Activated CD8-positive, alpha-beta memory T cell treated with anti-CD3 and anti-CD28 coated beads, Interleukin-2, amount 10 ng/mL, durations not matched to agents 7 days and 5 days (primary cell): ENCODE results near the gene VSIR. TPM values are rescaled to one million over a fixed set of nuclear protein-coding genes. Genes with fewer than 3 reads are reported as not detected.
A peak's percentile ranks its signal among the peaks of the same experiment; 100 is the strongest.

ENCODE experiments used
- ATAC-seq: fragments of 150-1000 bp; cut with Tn5 transposase; one replicate; pipeline ENCODE4 v1.10.0; 2021; ENCODE audit warnings: moderate library complexity
- CTCF ChIA-PET: fragments of 350-600 bp; sonication (Branson Sonifier 250); formaldehyde crosslinking; loops from one replicate; lab custom pipeline; 2021; ENCODE audit warnings: antibody characterized with exemption; lab: Charles Lee
- DNase-seq: peaks from one replicate; pipeline ENCODE4 v3.0.0-alpha.2; 2020
- H3K27ac Mint-ChIP-seq: one replicate; pipeline ENCODE4 v1.8.0; 2021; ENCODE audit warnings: mild to moderate bottlenecking, mixed read lengths
- H3K27me3 Mint-ChIP-seq: one replicate; pipeline ENCODE4 v1.8.0; 2021; ENCODE audit warnings: mixed read lengths
- H3K36me3 Mint-ChIP-seq: one replicate; pipeline ENCODE4 v1.8.0; 2021; ENCODE audit warnings: mild to moderate bottlenecking, mixed read lengths
- H3K4me1 Mint-ChIP-seq: one replicate; pipeline ENCODE4 v1.8.0; 2021; ENCODE audit warnings: mixed read lengths
- H3K4me3 Mint-ChIP-seq: one replicate; pipeline ENCODE4 v1.8.0; 2021; ENCODE audit warnings: mild to moderate bottlenecking, moderate library complexity, mixed read lengths
- H3K9me3 Mint-ChIP-seq: one replicate; pipeline ENCODE4 v1.8.0; 2022; ENCODE audit warnings: low read depth, mixed read lengths
- total RNA-seq, 2 experiments: library from RNA; stranded (reverse); gene quantifications; one replicate each; pipeline ENCODE4 v1.2.3, GENCODE V29; 2021

Gene VSIR
- 10 to 100 TPM; 37.8 to 68.4 TPM for total RNA-seq

- peaks cover 11% of the 10 kb centered on the region for H3K36me3 Mint-ChIP-seq
- H3K4me1 Mint-ChIP-seq = peaks cover 70% of the 10 kb centered on the region
- CTCF ChIA-PET = interaction anchor here (0.6 to 10.9 kb wide), 39 partner anchors 9 to 678 kb away, joined by 3 to 149 read pairs (median 5); partner anchors contain the start of genes C10orf105 and PSAP
- peak within 1 kb of the TSS; percentile 90 for H3K27ac Mint-ChIP-seq
- DNase-seq (peak; percentile 92), ATAC-seq (peak; percentile 79)
- no peaks in the 10 kb centered on the region for H3K27me3 Mint-ChIP-seq
- peaks cover 3% of the 10 kb centered on the region for H3K9me3 Mint-ChIP-seq
- peak within 1 kb of the TSS; percentile 84 for H3K4me3 Mint-ChIP-seq
These were observed at the start of gene VSIR for GRCh38 chr10:71773221-71773971. Gene VSIR, minus strand, starts transcription at chr10:71773520. Its CDS starts 81 bp downstream, at chr10:71773439.

GRCh38 chr10:71821909-71822763 is 48.8 kb upstream of the VSIR start:
- H3K27ac Mint-ChIP-seq = no peak overlapping the region
- no peaks in the 10 kb centered on the region for H3K9me3 Mint-ChIP-seq
- peak; percentile 79 for ATAC-seq
- no peak overlapping the region for H3K4me3 Mint-ChIP-seq
- peaks cover 28% of the 10 kb centered on the region for H3K36me3 Mint-ChIP-seq
- peaks cover 19% of the 10 kb centered on the region for H3K4me1 Mint-ChIP-seq
- CTCF ChIA-PET = interaction anchor here (0.7 to 1.7 kb wide), 8 partner anchors 10 to 773 kb away, joined by 3 to 11 read pairs (median 4); no protein-coding TSS in a partner anchor
- peak; percentile 65 for DNase-seq
- H3K27me3 Mint-ChIP-seq = no peaks in the 10 kb centered on the region

- Mint-ChIP-seq H3K9me3 (no peaks in the 10 kb centered on the region), H3K27me3 (no peaks in the 10 kb centered on the region), H3K4me1 (peaks cover 19% of the 10 kb centered on the region), H3K4me3 (no peak overlapping the region), H3K36me3 (peaks cover 22% of the 10 kb centered on the region), H3K27ac (no peak overlapping the region)
- ATAC-seq = no peak
- CTCF ChIA-PET = interaction anchor here (1.0 kb wide), 1 partner anchor 75 kb away, joined by 3 read pairs; no protein-coding TSS in a partner anchor
- no peak for DNase-seq
These were observed 47.6 kb upstream of the VSIR start for GRCh38 chr10:71820966-71821365.

GRCh38 chr10:71819985-71820384 is 46.7 kb upstream of the VSIR start:
- Mint-ChIP-seq H3K36me3 (peaks cover 19% of the 10 kb centered on the region), H3K9me3 (no peaks in the 10 kb centered on the region), H3K27me3 (no peaks in the 10 kb centered on the region), H3K4me3 (no peak overlapping the region), H3K4me1 (peaks cover 19% of the 10 kb centered on the region), H3K27ac (no peak overlapping the region)
- DNase-seq (no peak), ATAC-seq (no peak)
- CTCF ChIA-PET = interaction anchor here (0.9 to 1.6 kb wide), 2 partner anchors 77 to 123 kb away, joined by 3 to 6 read pairs; no protein-coding TSS in a partner anchor

GRCh38 chr10:71819441-71819861 is 46.1 kb upstream of the VSIR start:
- no peak for DNase-seq
- Mint-ChIP-seq H3K27me3 (no peaks in the 10 kb centered on the region), H3K27ac (no peak overlapping the region), H3K36me3 (peaks cover 16% of the 10 kb centered on the region), H3K9me3 (no peaks in the 10 kb centered on the region), H3K4me1 (peaks cover 19% of the 10 kb centered on the region), H3K4me3 (no peak overlapping the region)
- CTCF ChIA-PET = interaction anchor here (0.9 to 1.6 kb wide), 4 partner anchors 46 to 122 kb away, joined by 3 to 6 read pairs (median 3); partner anchors contain the start of gene VSIR
- no peak for ATAC-seq

GRCh38 chr10:71818674-71819260 is 45.4 kb upstream of the VSIR start:
- H3K4me1 Mint-ChIP-seq = peaks cover 19% of the 10 kb centered on the region
- no peak overlapping the region for H3K4me3 Mint-ChIP-seq
- DNase-seq (no peak), ATAC-seq (no peak)
- H3K36me3 Mint-ChIP-seq = peaks cover 16% of the 10 kb centered on the region
- CTCF ChIA-PET = interaction anchor here (0.6 to 1.6 kb wide), 5 partner anchors 45 to 504 kb away, joined by 3 to 6 read pairs (median 3); partner anchors contain the start of gene VSIR
- H3K27ac Mint-ChIP-seq = no peak overlapping the region
- no peaks in the 10 kb centered on the region for H3K9me3 Mint-ChIP-seq
- H3K27me3 Mint-ChIP-seq = no peaks in the 10 kb centered on the region

- peaks cover 19% of the 10 kb centered on the region for H3K4me1 Mint-ChIP-seq
- H3K4me3 Mint-ChIP-seq = no peak overlapping the region
- H3K9me3 Mint-ChIP-seq = no peaks in the 10 kb centered on the region
- peaks cover 13% of the 10 kb centered on the region for H3K36me3 Mint-ChIP-seq
- H3K27ac Mint-ChIP-seq = no peak overlapping the region
- ATAC-seq (no peak), DNase-seq (no peak)
- no peaks in the 10 kb centered on the region for H3K27me3 Mint-ChIP-seq
- CTCF ChIA-PET = interaction anchor here (1.0 to 1.6 kb wide), 3 partner anchors 45 to 110 kb away, joined by 3 to 6 read pairs (median 3); partner anchors contain the start of gene VSIR
These were observed 44.7 kb upstream of the VSIR start for GRCh38 chr10:71817831-71818655.

GRCh38 chr10:71816936-71817618 is 43.8 kb upstream of the VSIR start:
- no peak overlapping the region for H3K27ac Mint-ChIP-seq
- CTCF ChIA-PET = interaction anchor here (0.8 to 0.9 kb wide), 2 partner anchors 20 to 43 kb away, joined by 3 read pairs; no protein-coding TSS in a partner anchor

GRCh38 chr10:71816421-71816851 is 43.1 kb upstream of the VSIR start:
- H3K9me3 Mint-ChIP-seq = no peaks in the 10 kb centered on the region
- DNase-seq = no peak
- peaks cover 6% of the 10 kb centered on the region for H3K4me1 Mint-ChIP-seq
- H3K27me3 Mint-ChIP-seq = no peaks in the 10 kb centered on the region
- H3K36me3 Mint-ChIP-seq = peaks cover 13% of the 10 kb centered on the region
- H3K4me3 Mint-ChIP-seq = no peak overlapping the region
- CTCF ChIA-PET = interaction anchor here (0.8 to 0.9 kb wide), 2 partner anchors 20 to 43 kb away, joined by 3 read pairs; no protein-coding TSS in a partner anchor
- H3K27ac Mint-ChIP-seq = no peak overlapping the region
- ATAC-seq = no peak

More at GRCh38 chr10:71816936-71817618, 43.8 kb upstream of the VSIR start:
- H3K27me3 Mint-ChIP-seq = no peaks in the 10 kb centered on the region
- H3K9me3 Mint-ChIP-seq = no peaks in the 10 kb centered on the region
- peaks cover 11% of the 10 kb centered on the region for H3K4me1 Mint-ChIP-seq
- DNase-seq (no peak), ATAC-seq (no peak)
- peaks cover 13% of the 10 kb centered on the region for H3K36me3 Mint-ChIP-seq
- H3K4me3 Mint-ChIP-seq = no peak overlapping the region

GRCh38 chr10:71815515-71816130 is 42.3 kb upstream of the VSIR start:
- no peaks in the 10 kb centered on the region for H3K9me3 Mint-ChIP-seq
- no peak overlapping the region for H3K27ac Mint-ChIP-seq
- H3K4me1 Mint-ChIP-seq = peaks cover 2% of the 10 kb centered on the region
- no peak for ATAC-seq
- no peak overlapping the region for H3K4me3 Mint-ChIP-seq
- H3K36me3 Mint-ChIP-seq = peaks cover 8% of the 10 kb centered on the region
- CTCF ChIA-PET = interaction anchor here (1.1 to 5.7 kb wide), 2 partner anchors 42 to 81 kb away, joined by 3 to 47 read pairs; partner anchors contain the start of gene VSIR
- DNase-seq = no peak
- H3K27me3 Mint-ChIP-seq = no peaks in the 10 kb centered on the region

GRCh38 chr10:71814922-71815411 is 41.6 kb upstream of the VSIR start:
- Mint-ChIP-seq H3K27me3 (no peaks in the 10 kb centered on the region), H3K9me3 (no peaks in the 10 kb centered on the region), H3K27ac (no peak overlapping the region), H3K4me1 (peaks cover 5% of the 10 kb centered on the region), H3K4me3 (no peak overlapping the region), H3K36me3 (peaks cover 8% of the 10 kb centered on the region)
- ATAC-seq (no peak), DNase-seq (no peak)
- CTCF ChIA-PET = interaction anchor here (1.1 to 5.7 kb wide), 4 partner anchors 42 to 108 kb away, joined by 3 to 47 read pairs (median 15); partner anchors contain the start of gene VSIR
